Mucosa of descending colon (tissue), 3 donors: ENCODE measurements around the gene SFXN4. TPM values are rescaled to one million over a fixed set of nuclear protein-coding genes. Genes with fewer than 3 reads are reported as not detected.
"Not testable (repeated sequence)": the region's sequence is repeated elsewhere in the genome, so short reads cannot be mapped to it uniquely, and the experiment has no call there.

Experiments
- ATAC-seq: fragments of 200-7000 bp; cut with Tn5 transposase; one replicate; pipeline ENCODE4 v1.9.1; 2020; ENCODE audit warnings: mild to moderate bottlenecking, moderate library complexity
- DNase-seq, 3 donors: peaks; one replicate each; pipeline ENCODE4 v3.0.0-alpha.2; 2020
- H3K36me3 ChIP-seq: fragments of 200-600 bp; one replicate; pipeline ENCODE4 v1.8.0; 2021; ENCODE audit warnings: low read depth, mild to moderate bottlenecking
- H3K4me1 ChIP-seq: fragments of 200-600 bp; one replicate; pipeline ENCODE4 v1.8.0; 2021; ENCODE audit warnings: low read depth, mild to moderate bottlenecking
- H3K4me3 ChIP-seq: fragments of 200-600 bp; one replicate; pipeline ENCODE4 v1.8.0; 2021; ENCODE audit warnings: mild to moderate bottlenecking
- H3K9me3 ChIP-seq: fragments of 200-600 bp; one replicate; pipeline ENCODE4 v1.8.0; 2021; ENCODE audit warnings: mild to moderate bottlenecking
- CTCF ChIP-seq: fragments of 200-600 bp; IDR thresholded peaks from one replicate; pipeline ENCODE4 v1.8.0; 2022; ENCODE audit warnings: antibody characterized with exemption, mild to moderate bottlenecking
- intact Hi-C, 2 donors: fragments of 100-400 bp; cut with DNase I in 1 of 2; cut with micrococcal nuclease in 1 of 2; formaldehyde crosslinking; loops; one replicate each; pipeline versions ENCODE4 v1.11.0 to v1.11.1; 2022; cut with DNase I, micrococcal nuclease
- total RNA-seq, 3 donors: library from RNA; stranded (reverse); fragmentation: NEBNext Ultra II Directional in 2 of 3; extraction: Animal tissue kit (Norgen Biotek cat#: 25700) in 2 of 3; gene quantifications; one replicate each; pipeline versions ENCODE4 v1.2.1 to v1.2.4, GENCODE V29; 2021 to 2023
- donor health status: DM: no; HTN: no; CAD: no; lungs with moderate emphysema.
- donor health status: DM: no; HTN: no; CAD: no.
- donor health status: DM: no; HTN: yes; CAD: no.

SFXN4 gene
- total RNA-seq, 3 donors from 2014 or later: 25.4 to 48.8 (median 34.6) TPM

GRCh38 chr10:119100434-119101238 lies 64.9 kb downstream of the SFXN4 start:
- Histone ChIP-seq H3K9me3 (no peaks in the 10 kb centered on the region), H3K36me3 (no peaks in the 10 kb centered on the region), H3K4me1 (peaks cover 13% of the 10 kb centered on the region), H3K4me3 (no peak overlapping the region)
- intact Hi-C loops: no loop called here
- ATAC-seq: peak; percentile 74
- TF ChIP-seq CTCF: no peak
- peak in 1 of 3 donors; percentile 54 for DNase-seq

- no peaks in the 10 kb centered on the region for H3K9me3 ChIP-seq
- no peak overlapping the region for H3K4me3 ChIP-seq
- H3K4me1 ChIP-seq: peaks cover 10% of the 10 kb centered on the region
- DNase-seq: no peak
- no peaks in the 10 kb centered on the region for H3K36me3 ChIP-seq
- TF ChIP-seq CTCF: no peak
- no peak for ATAC-seq
- intact Hi-C loops: no loop called here
Measured at GRCh38 chr10:119098576-119098975, 66.9 kb downstream of the SFXN4 start.

- H3K4me3 ChIP-seq, ATAC-seq, H3K9me3 ChIP-seq, DNase-seq, H3K4me1 ChIP-seq, intact Hi-C loops, H3K36me3 ChIP-seq: not testable (repeated sequence)
Measured at GRCh38 chr10:119096641-119097415, 68.7 kb downstream of the SFXN4 start.

GRCh38 chr10:119095640-119096039 lies 69.9 kb downstream of the SFXN4 start:
- Histone ChIP-seq H3K9me3 (no peaks in the 10 kb centered on the region), H3K36me3 (no peaks in the 10 kb centered on the region), H3K4me1 (peaks cover 9% of the 10 kb centered on the region), H3K4me3 (no peak overlapping the region)
- no peak for DNase-seq
- ATAC-seq: no peak
- intact Hi-C loops: no loop called here
- no peak for TF ChIP-seq CTCF

GRCh38 chr10:119090968-119091367 lies 74.5 kb downstream of the SFXN4 start:
- no peaks in the 10 kb centered on the region for H3K36me3 ChIP-seq
- H3K4me3 ChIP-seq: no peak overlapping the region
- ATAC-seq: peak; percentile 91
- intact Hi-C loops: no loop called here
- H3K9me3 ChIP-seq: no peaks in the 10 kb centered on the region
- no peak for TF ChIP-seq CTCF
- DNase-seq: peak in 2 of 3 donors; percentile 32 to 68
- H3K4me1 ChIP-seq: peaks cover 9% of the 10 kb centered on the region

Other genes with a start within 250 kb of the SFXN4 start
- gene NANOS1, start 136.0 kb downstream of the SFXN4 start, total RNA-seq: 1 to 10 TPM in 1 of 3 donors, under 1 TPM in 2; 0.12 to 2.7 (median 0.43) TPM
- 100 to 1,000 TPM in 2 of 3 donors, 10 to 100 TPM in 1; 94.5 to 124 (median 114) TPM for gene EIF3A, start 84.9 kb downstream of the SFXN4 start, total RNA-seq
- 10 to 100 TPM; 36.6 to 39.9 (median 38.0) TPM for gene DENND10, start 61.6 kb downstream of the SFXN4 start, total RNA-seq
- gene PRDX3, start 13.1 kb upstream of the SFXN4 start, total RNA-seq: 100 to 1,000 TPM in 2 of 3 donors, 10 to 100 TPM in 1; 98.6 to 140 (median 107) TPM
- gene GRK5, start 41.9 kb upstream of the SFXN4 start, total RNA-seq: 10 to 100 TPM in 1 of 3 donors, 1 to 10 TPM in 2; 6.6 to 27.1 (median 8.3) TPM